Astrocyte (in vitro differentiated cells and primary cell): ENCODE results near the gene SOX18. TPM values are rescaled to one million over a fixed set of nuclear protein-coding genes. Genes with fewer than 3 reads are reported as not detected.
A peak's percentile ranks its signal among the peaks of the same experiment; 100 is the strongest.

Experiments used
- DNase-seq: peaks from one replicate; pipeline ENCODE4 v3.0.0-alpha.2; 2010; ENCODE audit warnings: low read depth
- FAIRE-seq: peaks from 2 replicates; lab custom pipeline; 2011; peaks lifted over from hg19 to GRCh38; lab: Jason Lieb, UNC
- H2AFZ ChIP-seq: 2 replicates; pipeline ENCODE4 v1.6.0; 2012; ENCODE audit warnings: low read depth, low read length, inconsistent platforms
- H3K27ac ChIP-seq: 2 replicates; pipeline ENCODE4 v1.5.1; 2011; ENCODE audit warnings: low read depth, low read length, inconsistent platforms
- H3K27me3 ChIP-seq: 2 replicates; pipeline ENCODE4 v1.6.0; 2011; ENCODE audit warnings: low read length, inconsistent platforms; ENCODE audit not compliant: insufficient read depth
- H3K36me3 ChIP-seq: 2 replicates; pipeline ENCODE4 v1.5.1; 2011; ENCODE audit warnings: low read length, inconsistent platforms; ENCODE audit not compliant: insufficient read depth
- H3K4me1 ChIP-seq: 2 replicates; pipeline ENCODE4 v1.5.1; 2011; ENCODE audit warnings: low read length, inconsistent platforms; ENCODE audit not compliant: insufficient read depth
- H3K4me2 ChIP-seq: 2 replicates; pipeline ENCODE4 v1.6.0; 2012; ENCODE audit warnings: low read length, inconsistent platforms
- H3K4me3 ChIP-seq: 2 replicates; pipeline ENCODE4 v1.5.1; 2011; ENCODE audit warnings: low read depth, mild to moderate bottlenecking, low read length, inconsistent platforms; ENCODE audit not compliant: insufficient read depth
- H3K79me2 ChIP-seq: 2 replicates; pipeline ENCODE4 v1.6.0; 2012; ENCODE audit warnings: mild to moderate bottlenecking, low read length, inconsistent platforms; ENCODE audit not compliant: insufficient read depth
- H3K9ac ChIP-seq: 2 replicates; pipeline ENCODE4 v1.6.0; 2012; ENCODE audit warnings: mild to moderate bottlenecking, low read length, inconsistent platforms
- H3K9me3 ChIP-seq: 2 replicates; pipeline ENCODE4 v1.5.1; 2012; ENCODE audit warnings: low read depth, mild to moderate bottlenecking, low read length, inconsistent platforms; ENCODE audit not compliant: insufficient read depth
- H4K20me1 ChIP-seq: 2 replicates; pipeline ENCODE4 v1.6.0; 2012; ENCODE audit warnings: low read length, inconsistent platforms; ENCODE audit not compliant: insufficient read depth
- H3K27ac Mint-ChIP-seq: one replicate; pipeline ENCODE4 v1.8.0; 2021; ENCODE audit warnings: mild to moderate bottlenecking, mixed read lengths; ENCODE audit not compliant: unreplicated experiment
- H3K27me3 Mint-ChIP-seq: one replicate; pipeline ENCODE4 v1.8.0; 2021; ENCODE audit warnings: low read depth, mixed read lengths; ENCODE audit not compliant: unreplicated experiment
- H3K36me3 Mint-ChIP-seq: one replicate; pipeline ENCODE4 v1.8.0; 2021; ENCODE audit warnings: low read depth, mixed read lengths; ENCODE audit not compliant: unreplicated experiment
- H3K4me1 Mint-ChIP-seq: one replicate; pipeline ENCODE4 v1.8.0; 2021; ENCODE audit warnings: low read depth, mixed read lengths; ENCODE audit not compliant: unreplicated experiment
- H3K4me3 Mint-ChIP-seq: one replicate; pipeline ENCODE4 v1.8.0; 2021; ENCODE audit warnings: mild to moderate bottlenecking, moderate library complexity, mixed read lengths; ENCODE audit not compliant: unreplicated experiment
- H3K9me3 Mint-ChIP-seq: one replicate; pipeline ENCODE4 v1.8.0; 2021; ENCODE audit warnings: mild to moderate bottlenecking, mixed read lengths; ENCODE audit not compliant: unreplicated experiment
- CTCF ChIP-seq: IDR thresholded peaks from 2 replicates; pipeline ENCODE4 v1.5.1; 2011; ENCODE audit warnings: low read depth, mild to moderate bottlenecking, inconsistent platforms, low read length, moderate library complexity; ENCODE audit not compliant: insufficient read depth
- EZH2 ChIP-seq: IDR thresholded peaks from 2 replicates; pipeline ENCODE4 v1.6.1; 2012; ENCODE audit warnings: mild to moderate bottlenecking, low read length, inconsistent platforms; ENCODE audit not compliant: insufficient read depth
- total RNA-seq: library from RNA; stranded (reverse); gene quantifications from 2 replicates; pipeline ENCODE4 v1.2.1, GENCODE V29; 2021

SOX18 gene
- total RNA-seq, 1 donor from 2014 or later, result 0.52 TPM

GRCh38 chr20:64040231-64041039, 9.0 kb downstream of the SOX18 start:
- H3K36me3 ChIP-seq, result no peaks in the 10 kb centered on the region
- no peak for DNase-seq
- Mint-ChIP-seq H3K27ac (no peak overlapping the region), H3K4me1 (peaks cover 10% of the 10 kb centered on the region), H3K27me3 (peaks cover 29% of the 10 kb centered on the region), H3K4me3 (peak overlapping the region; percentile 14), H3K9me3 (no peaks in the 10 kb centered on the region), H3K36me3 (no peaks in the 10 kb centered on the region)
- H3K27me3 ChIP-seq, result peaks cover 42% of the 10 kb centered on the region
- H3K9me3 ChIP-seq, result no peaks in the 10 kb centered on the region
- no peak for FAIRE-seq
- H3K4me3 ChIP-seq, result no peak overlapping the region
- H2AFZ ChIP-seq, result no peak overlapping the region
- H4K20me1 ChIP-seq, result peaks cover 25% of the 10 kb centered on the region
- no peak overlapping the region for H3K27ac ChIP-seq
- H3K4me1 ChIP-seq, result peaks cover 5% of the 10 kb centered on the region
- TF ChIP-seq CTCF (no peak), EZH2 (no peak)
- no peak overlapping the region for H3K4me2 ChIP-seq
- H3K79me2 ChIP-seq, result no peaks in the 10 kb centered on the region
- H3K9ac ChIP-seq, result no peak overlapping the region

- no peaks in the 10 kb centered on the region for H3K36me3 ChIP-seq
- TF ChIP-seq EZH2 (peak; percentile 19), CTCF (no peak)
- H4K20me1 ChIP-seq, result peaks cover 32% of the 10 kb centered on the region
- no peak overlapping the region for H3K27ac ChIP-seq
- H3K4me1 ChIP-seq, result peaks cover 4% of the 10 kb centered on the region
- peaks cover 42% of the 10 kb centered on the region for H3K27me3 ChIP-seq
- Mint-ChIP-seq H3K4me1 (peaks cover 10% of the 10 kb centered on the region), H3K9me3 (peaks cover 2% of the 10 kb centered on the region), H3K27ac (no peak overlapping the region), H3K27me3 (peaks cover 26% of the 10 kb centered on the region), H3K36me3 (peaks cover 1% of the 10 kb centered on the region), H3K4me3 (peak overlapping the region; percentile 71)
- H3K79me2 ChIP-seq, result no peaks in the 10 kb centered on the region
- no peak overlapping the region for H3K9ac ChIP-seq
- peak overlapping the region; percentile 39 for H3K4me3 ChIP-seq
- H3K4me2 ChIP-seq, result peak overlapping the region; percentile 80
- DNase-seq (no peak), FAIRE-seq (no peak)
- no peaks in the 10 kb centered on the region for H3K9me3 ChIP-seq
- H2AFZ ChIP-seq, result no peak overlapping the region
Observed at GRCh38 chr20:64039293-64040160, 9.9 kb downstream of the SOX18 start.
